GM21515 (cell line): ENCODE data around the gene RANBP9.
A peak's percentile ranks its signal among the peaks of the same experiment; 100 is the strongest.

Source experiments
- ATAC-seq: cut with Tn5 transposase; IDR thresholded peaks from one replicate; pipeline ENCODE4 v1.9.1; 2021; ENCODE audit not compliant: unreplicated experiment

RANBP9 gene

GRCh38 chr6:13711324-13711732, 307 bp downstream of the RANBP9 start:
- ATAC-seq = peak; percentile 56

DNA sequence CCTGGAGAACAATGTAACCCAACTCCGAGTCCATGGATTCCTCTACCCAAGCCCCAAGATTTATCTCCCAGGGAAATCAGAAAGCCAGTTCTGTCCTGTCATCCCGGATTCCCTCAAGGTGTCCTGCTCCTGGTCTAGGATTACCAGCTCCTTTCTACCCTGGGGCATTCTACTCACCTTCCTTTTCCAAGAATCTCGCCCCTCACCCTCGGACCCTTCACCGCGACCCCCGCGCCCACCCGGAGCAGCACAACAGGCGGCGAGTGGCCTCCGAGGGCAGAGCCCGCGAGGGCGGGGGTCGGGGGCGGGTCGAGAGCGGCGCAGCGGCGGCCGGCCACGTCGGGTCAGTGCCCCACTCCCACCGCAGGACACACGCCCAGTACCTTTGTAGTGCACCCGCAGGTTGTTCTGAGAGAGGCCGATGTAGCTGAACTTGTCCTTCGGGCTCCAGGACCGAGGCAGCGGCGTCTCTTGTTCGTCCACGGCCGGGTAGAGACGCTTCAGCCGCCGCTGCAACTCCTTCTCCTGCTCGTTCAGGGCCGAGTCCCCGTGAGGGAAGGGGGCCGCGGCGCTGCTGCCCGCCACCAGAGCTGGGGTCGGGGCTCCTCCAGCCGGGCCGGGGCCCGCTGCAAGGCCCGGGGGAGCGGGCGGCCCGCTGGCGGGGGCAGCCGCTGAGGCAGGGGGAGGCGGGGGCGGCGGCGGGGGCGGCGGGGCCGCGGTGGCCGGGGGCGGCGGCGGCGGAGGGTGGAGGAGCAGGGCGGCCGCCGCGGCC, 897 bp downstream of the RANBP9 start:
- ATAC-seq = peak; percentile 15

DNA sequence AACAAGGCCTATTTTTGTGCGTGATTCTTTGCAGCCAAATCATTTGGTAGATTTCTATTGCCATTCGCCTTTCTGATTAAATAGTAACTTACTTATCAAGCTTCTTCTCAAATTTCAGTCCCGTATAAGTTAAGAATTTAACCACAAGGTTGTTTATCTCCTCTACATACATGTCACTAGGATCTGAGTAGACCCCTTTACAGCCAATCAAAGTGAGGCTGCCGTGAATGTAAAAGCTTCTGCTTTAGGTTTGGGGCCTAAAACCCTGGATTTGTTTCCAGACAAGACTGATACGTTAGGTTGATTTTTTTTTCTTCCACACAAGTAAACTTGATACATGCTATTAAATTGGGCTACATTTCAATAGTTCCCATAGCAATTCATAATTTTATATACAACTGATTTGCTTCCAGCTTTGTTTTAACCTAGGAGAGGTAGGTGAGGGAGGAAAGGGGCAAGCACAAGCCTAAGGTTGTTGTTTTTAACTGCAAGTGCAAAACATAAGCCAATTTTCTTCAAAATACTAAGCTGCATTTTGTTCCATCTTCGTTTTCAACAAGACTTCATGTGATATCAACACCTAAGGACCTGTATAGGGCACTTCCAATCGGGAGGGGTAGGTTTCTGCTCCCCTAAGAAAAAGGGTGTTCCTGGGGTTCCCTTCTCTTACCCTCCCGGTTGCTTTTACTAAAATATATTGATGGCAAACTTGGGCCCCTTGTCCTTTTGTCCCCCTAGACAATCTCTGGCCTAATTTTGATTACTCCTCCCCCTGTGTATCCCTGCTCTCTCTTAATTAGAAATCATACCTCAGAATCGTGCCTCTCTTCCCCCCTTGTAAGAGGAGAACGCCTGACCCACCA, 1.7 kb downstream of the RANBP9 start:
- no peak for ATAC-seq

GRCh38 chr6:13708736-13709135, 2.9 kb downstream of the RANBP9 start:
- ATAC-seq = no peak

DNA sequence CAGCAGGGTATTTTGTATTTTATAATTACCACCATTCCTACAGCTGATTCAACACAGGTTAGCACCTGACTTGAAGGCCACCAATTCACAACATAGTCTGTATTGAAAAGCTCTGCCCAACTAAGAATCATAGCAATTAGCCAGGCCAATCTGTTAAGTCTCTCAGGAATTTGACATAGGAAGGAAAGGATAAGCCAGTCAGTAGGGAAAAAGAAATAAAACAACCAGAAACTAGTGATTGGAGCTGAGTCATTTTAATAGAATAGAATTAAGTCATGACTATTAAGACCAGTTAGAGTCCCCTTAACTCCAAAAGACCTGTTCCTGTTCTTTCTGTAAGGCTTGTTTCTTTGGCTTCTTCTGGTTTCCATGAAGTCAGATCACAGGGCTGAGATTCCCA, 8.1 kb downstream of the RANBP9 start:
- ATAC-seq = no peak

DNA sequence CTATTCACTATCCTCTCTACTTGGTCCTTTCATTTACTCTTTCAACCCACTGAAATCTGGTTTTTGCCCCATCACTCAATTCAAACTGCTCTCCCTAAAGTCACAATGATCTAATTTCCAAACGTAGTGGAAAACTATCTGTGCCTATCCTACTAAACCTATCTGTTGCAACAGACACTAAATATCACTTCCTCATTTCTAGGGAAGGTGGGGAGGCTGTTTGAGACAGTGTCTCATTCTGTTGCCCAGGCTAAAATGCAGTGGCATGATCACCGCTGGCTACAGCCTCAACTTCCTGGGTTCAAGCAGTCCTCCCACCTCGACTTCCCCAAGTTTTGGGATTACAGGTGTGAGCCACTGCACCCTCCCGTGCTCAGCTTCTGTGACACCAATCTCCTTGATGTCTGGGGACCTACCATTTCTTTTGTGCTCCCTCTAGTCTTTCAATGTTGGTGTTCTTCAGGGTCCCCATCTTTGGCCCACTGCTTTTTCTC, 8.8 kb downstream of the RANBP9 start:
- peak; percentile 63 for ATAC-seq

GRCh38 chr6:13700232-13700631, 11.4 kb downstream of the RANBP9 start:
- ATAC-seq = no peak

GRCh38 chr6:13698715-13699114, 12.9 kb downstream of the RANBP9 start:
- no peak for ATAC-seq

DNA sequence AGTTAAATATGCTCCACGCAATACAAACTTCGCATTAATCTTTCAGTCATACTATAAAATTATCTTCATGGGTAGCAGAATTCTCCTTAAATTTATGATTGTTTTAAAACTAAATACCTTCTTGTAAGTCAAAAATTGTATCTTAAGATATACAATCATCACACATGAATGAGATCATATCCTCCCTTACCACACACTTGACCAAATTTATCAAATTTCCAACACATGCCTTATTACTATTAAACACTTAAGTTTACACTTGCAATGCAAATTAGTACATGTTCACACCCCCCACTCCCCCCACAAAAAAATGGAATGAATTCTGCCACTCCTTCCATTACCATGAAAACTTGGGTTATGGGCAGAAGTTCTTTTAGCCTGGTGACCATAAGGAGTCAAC, 13.8 kb downstream of the RANBP9 start:
- no peak for ATAC-seq

DNA sequence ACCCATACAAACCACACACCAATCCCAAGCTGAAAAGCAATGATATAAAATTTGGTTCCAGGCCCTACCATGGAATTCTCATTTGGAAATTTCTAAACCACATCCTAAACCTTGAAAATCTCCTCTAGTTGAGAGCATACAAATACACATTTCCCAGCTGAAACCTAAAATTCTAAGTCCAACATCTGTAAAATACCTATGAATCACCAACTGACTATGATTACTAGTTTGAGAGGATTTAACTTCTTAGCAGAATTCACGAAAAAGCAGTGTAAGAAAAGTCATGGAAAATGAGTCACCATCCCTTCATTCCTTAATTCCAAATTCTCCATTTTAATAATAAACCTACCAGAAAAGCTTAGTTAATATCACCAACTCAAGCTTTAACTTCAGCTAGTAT, 15.4 kb downstream of the RANBP9 start:
- no peak for ATAC-seq

DNA sequence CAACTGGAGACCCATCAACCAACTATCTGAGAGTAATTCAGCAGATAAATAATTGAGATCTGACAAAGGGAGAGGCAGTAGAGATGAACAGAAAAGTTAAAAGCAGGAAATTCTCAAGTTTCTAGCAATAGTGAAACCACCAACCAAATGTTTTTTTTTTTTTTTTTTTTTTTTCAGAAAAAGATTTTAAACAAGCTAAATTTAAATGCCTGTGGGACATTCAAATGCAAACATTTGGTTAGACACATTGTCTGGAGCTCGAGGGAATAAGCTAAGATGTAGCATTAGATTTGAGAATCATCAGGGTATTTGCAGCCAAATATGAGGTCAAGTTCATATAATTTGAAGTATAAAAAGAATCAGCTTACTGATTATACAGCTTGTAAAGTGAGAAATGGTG, 16.4 kb downstream of the RANBP9 start:
- ATAC-seq = no peak

DNA sequence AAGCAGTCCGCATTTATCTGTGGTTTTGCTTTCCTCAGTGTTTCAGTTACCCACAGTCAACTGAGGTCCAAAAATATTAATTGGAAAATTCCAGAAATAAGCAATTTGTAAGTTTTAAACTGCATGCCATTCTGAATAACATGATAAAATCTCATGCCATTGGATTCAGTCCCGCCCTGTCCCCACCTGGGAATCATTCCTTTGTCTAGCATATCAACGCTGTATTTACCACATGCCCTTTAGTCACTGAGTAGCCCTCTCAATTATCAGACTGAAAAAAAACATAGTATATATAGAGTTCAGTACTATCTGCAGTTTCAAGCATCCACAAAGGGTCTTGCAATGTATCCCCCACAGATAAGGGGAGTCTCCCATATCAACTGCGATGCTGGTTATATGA, 17.1 kb downstream of the RANBP9 start:
- ATAC-seq = no peak

GRCh38 chr6:13689511-13690256, 22.0 kb downstream of the RANBP9 start:
- ATAC-seq = no peak

- ATAC-seq = no peak
Observed at GRCh38 chr6:13688692-13689196, 22.9 kb downstream of the RANBP9 start.

DNA sequence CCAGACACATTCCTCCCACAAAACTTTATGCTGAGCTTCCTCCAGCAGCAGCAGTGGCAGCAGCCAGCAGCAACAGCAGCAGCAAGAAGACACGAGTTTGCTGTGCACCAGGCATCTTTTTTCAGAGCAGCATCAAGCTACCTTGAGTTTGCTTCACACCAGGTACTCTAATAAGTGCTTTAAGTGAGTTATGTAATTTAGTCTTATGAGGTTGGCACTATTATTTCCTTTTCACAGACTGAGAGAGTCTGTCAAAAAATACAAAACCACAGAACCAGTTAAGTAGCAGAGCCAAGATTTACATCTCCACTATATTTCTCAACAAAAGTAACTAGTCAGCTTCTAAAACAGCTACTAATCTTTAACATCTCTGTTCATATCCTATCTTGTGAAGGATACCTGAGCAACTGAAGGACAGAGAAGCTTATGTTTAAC, 23.7 kb downstream of the RANBP9 start:
- no peak for ATAC-seq

- ATAC-seq = no peak
Observed at GRCh38 chr6:13684855-13685254, 26.8 kb downstream of the RANBP9 start.

DNA sequence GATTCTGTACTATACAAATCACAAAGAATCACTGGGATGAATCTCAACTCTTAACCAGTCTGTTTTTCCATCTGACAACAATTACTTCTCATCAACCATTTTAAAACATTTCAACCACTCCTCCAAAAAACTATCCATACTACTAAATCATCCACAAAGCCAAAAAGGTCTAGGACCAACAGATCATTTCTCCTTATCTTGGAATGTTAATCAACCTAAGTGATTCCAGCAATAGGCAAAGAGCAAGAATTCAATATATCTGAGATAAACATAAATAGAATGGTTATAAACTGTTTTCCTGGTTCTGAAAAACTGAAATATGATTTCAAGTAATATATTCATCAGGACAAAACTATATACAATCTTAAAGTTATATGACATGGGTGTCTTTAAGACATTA, 28.6 kb downstream of the RANBP9 start:
- no peak for ATAC-seq

DNA sequence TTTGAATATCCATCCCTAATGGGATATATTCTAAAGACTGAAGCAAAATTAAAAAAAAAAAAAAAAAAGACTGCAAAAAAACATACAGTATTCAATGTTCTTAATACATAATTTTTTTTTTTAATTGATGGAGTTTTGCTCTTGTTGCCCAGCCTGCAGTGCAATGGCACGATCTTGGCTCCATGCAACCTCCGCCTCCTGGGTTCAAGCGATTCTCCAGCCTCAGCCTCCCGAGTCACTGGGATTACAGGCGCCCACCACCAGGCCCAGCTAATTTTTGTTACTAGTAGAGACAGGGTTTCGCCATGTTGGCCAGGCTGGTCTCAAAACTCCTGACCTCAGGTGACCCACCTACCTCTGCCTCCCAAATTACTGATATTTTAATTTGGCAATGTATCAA, 29.3 kb downstream of the RANBP9 start:
- no peak for ATAC-seq

- ATAC-seq = peak; percentile 47
Observed at GRCh38 chr6:13681305-13682061, 30.2 kb downstream of the RANBP9 start.

GRCh38 chr6:13680448-13680968, 31.1 kb downstream of the RANBP9 start:
- no peak for ATAC-seq
